Right lobe of liver (tissue), 6 donors: ENCODE measurements around the gene SERINC3. TPM values are rescaled to one million over a fixed set of nuclear protein-coding genes. Genes with fewer than 3 reads are reported as not detected.

ENCODE experiments used
- ATAC-seq, 4 donors: fragments of 200-7000 bp; cut with Tn5 transposase; one replicate each; pipeline ENCODE4 v1.9.1; 2020; ENCODE audit warnings: mild to moderate bottlenecking in 4 of 4, moderate library complexity in 4 of 4
- DNase-seq, 3 donors: peaks; one replicate each; pipeline ENCODE4 v3.0.0-alpha.2; 2020
- H3K27ac ChIP-seq, 3 donors: fragments of 200-600 bp; one replicate each; pipeline ENCODE4 v1.8.0; 2022
- H3K27me3 ChIP-seq, 2 donors: fragments of 200-600 bp; one replicate each; pipeline ENCODE4 v1.8.0; 2022
- H3K36me3 ChIP-seq, 4 donors: fragments of 200-600 bp; sonication (generic) in 1 of 4; one replicate each; pipeline versions ENCODE4 v1.5.1 to v1.8.0; 2017 to 2022; ENCODE audit warnings: control low read depth in 1 of 4
- H3K4me1 ChIP-seq, 4 donors: fragments of 200-600 bp; sonication (generic) in 1 of 4; one replicate each; pipeline versions ENCODE4 v1.5.1 to v1.8.0; 2017 to 2022; ENCODE audit warnings: control low read depth in 1 of 4
- H3K4me3 ChIP-seq, 3 donors: fragments of 200-600 bp; one replicate each; pipeline ENCODE4 v1.8.0; 2022
- H3K9me3 ChIP-seq, 4 donors: fragments of 200-600 bp; sonication (generic) in 1 of 4; one replicate each; pipeline versions ENCODE4 v1.5.1 to v1.8.0; 2017 to 2022; ENCODE audit warnings: control low read depth in 1 of 4
- POLR2A ChIP-seq: fragments of 450-650 bp; IDR thresholded peaks from one replicate; pipeline ENCODE4 v1.6.1; 2017; ENCODE audit warnings: antibody characterized with exemption, mild to moderate bottlenecking
- WGBS: methylation state at CpG from one replicate; pipeline ENCODE4 v1.1.6; 2018; ENCODE audit warnings: low coverage, low lambda C conversion rate; ENCODE audit not compliant: insufficient coverage; ENCODE audit errors: missing lambda C conversion rate; 5-methylcytosine and 5-hydroxymethylcytosine counted together
- intact Hi-C, 2 donors: fragments of 100-400 bp; cut with DNase I; formaldehyde crosslinking; loops; one replicate each; pipeline versions ENCODE4 v1.11.2 to v1.14.1; 2022
- small RNA-seq, 2 experiments: library from RNA; depleted of rRNA; stranded (forward); fragments of <200 nt; gene quantifications; one replicate each; pipeline ENCODE3, GENCODE V24; 2016
- total RNA-seq, 6 experiments: library from RNA; depleted of rRNA in 2 of 6; stranded (reverse); fragments of >200 nt in 2 of 6; fragmentation: NEBNext Ultra II Directional in 3 of 6; extraction: Animal tissue kit (Norgen Biotek cat#: 25700) in 3 of 6; gene quantifications; one replicate each; pipeline versions ENCODE4 v1.1.0 to v1.2.4, GENCODE V29; 2016 to 2023
- TF ChIP-seq, protein P1 (sequence below), 4 donors: fragments of 200-600 bp in 3 of 4; fragments of 450-650 bp in 1 of 4; IDR thresholded peaks; one replicate each; pipeline versions ENCODE4 v1.5.1 to v1.8.0; 2016 to 2022; ENCODE audit warnings: antibody characterized with exemption in 4 of 4, mild to moderate bottlenecking in 2 of 4
- donor health status: DM: no; HTN: yes; CAD: no.
- donor health status: DM: no; HTN: no; CAD: no.
- donor health status: DM: no; HTN: no; CAD: no.
- donor health status: DM: no; HTN: yes; CAD: no.
- donor health status: DM: no; HTN: yes; CAD: no.

The SERINC3 gene
- total RNA-seq, 6 experiments from 2014 or later, result 42.2 to 77.5 (median 58.5) TPM

DNA sequence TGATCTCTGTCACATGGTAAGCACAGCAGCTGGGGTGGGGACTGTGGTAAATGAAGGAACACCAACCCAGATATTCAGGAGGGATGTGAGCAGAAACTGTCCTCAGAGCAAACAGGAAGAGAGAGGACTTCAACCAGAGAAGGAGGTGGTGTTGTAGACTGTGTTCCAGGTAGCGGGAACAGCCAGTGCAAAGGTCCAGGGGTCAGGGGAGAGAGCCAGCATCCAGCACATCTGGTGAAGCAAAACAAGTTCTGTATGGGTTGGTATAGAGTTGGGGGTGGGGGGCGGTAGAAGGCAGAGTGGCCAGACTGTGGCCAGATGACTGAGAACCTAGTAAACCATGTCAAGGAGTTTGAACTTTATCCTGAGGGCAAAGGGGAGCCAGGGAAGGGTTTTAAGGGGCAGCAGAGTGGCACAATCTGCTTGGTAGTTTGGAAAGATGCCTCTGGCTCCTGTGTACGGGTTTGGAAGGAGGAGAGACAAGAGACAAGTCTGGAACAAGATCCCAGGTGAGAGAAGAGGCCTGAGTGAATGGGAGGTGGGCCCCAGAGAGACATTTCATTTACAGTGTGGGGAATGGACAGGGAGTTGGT, 73.9 kb downstream of the SERINC3 start:
- H3K27ac ChIP-seq, result peak overlapping the region; percentile 74 to 92 (median 90)
- 32% methylated on average over 3 of the region's 3 CpGs for WGBS
- H3K36me3 ChIP-seq, result no peaks in the 10 kb centered on the region
- no peaks in the 10 kb centered on the region for H3K27me3 ChIP-seq
- peak; percentile 51 for TF ChIP-seq POLR2A
- TF ChIP-seq, protein P1, sequence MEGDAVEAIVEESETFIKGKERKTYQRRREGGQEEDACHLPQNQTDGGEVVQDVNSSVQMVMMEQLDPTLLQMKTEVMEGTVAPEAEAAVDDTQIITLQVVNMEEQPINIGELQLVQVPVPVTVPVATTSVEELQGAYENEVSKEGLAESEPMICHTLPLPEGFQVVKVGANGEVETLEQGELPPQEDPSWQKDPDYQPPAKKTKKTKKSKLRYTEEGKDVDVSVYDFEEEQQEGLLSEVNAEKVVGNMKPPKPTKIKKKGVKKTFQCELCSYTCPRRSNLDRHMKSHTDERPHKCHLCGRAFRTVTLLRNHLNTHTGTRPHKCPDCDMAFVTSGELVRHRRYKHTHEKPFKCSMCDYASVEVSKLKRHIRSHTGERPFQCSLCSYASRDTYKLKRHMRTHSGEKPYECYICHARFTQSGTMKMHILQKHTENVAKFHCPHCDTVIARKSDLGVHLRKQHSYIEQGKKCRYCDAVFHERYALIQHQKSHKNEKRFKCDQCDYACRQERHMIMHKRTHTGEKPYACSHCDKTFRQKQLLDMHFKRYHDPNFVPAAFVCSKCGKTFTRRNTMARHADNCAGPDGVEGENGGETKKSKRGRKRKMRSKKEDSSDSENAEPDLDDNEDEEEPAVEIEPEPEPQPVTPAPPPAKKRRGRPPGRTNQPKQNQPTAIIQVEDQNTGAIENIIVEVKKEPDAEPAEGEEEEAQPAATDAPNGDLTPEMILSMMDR (IDR thresholded peaks at IDR 0.05), result no peak
- H3K4me1 ChIP-seq, result peaks cover 2 to 43% (median 10%) of the 10 kb centered on the region in 4 donors
- intact Hi-C loops, result no loop called here
- ATAC-seq (peak; percentile 42 to 72 (median 64)), DNase-seq (peak; percentile 60 to 96 (median 89))
- H3K4me3 ChIP-seq, result peak overlapping the region; percentile 4 to 65 (median 62)
- H3K9me3 ChIP-seq, result no peaks in the 10 kb centered on the region

Small RNA genes within 50 kb of the gene (small RNA-seq; reads per million reads assigned to genes)
- gene RPL37AP1, result 0 to 0.87 reads per million in 2 experiments

Other genes with a start within 250 kb of the SERINC3 start
- gene FITM2, start 210.9 kb downstream of the SERINC3 start, total RNA-seq, result 1 to 10 TPM; 3.6 to 8.0 (median 6.4) TPM
- gene R3HDML, start 185.0 kb downstream of the SERINC3 start, total RNA-seq, result not detected
- gene HNF4A, start 166.4 kb downstream of the SERINC3 start, total RNA-seq, result 100 to 1,000 TPM; 101 to 255 (median 157) TPM
- gene TTPAL, start 46.2 kb downstream of the SERINC3 start, total RNA-seq, result 100 to 1,000 TPM in 1 of 6 experiments, 10 to 100 TPM in 5; 18.0 to 102 (median 28.7) TPM
- 10 to 100 TPM; 11.7 to 31.7 (median 21.8) TPM for gene PKIG, start 60.5 kb upstream of the SERINC3 start, total RNA-seq
- gene ADA, start 129.6 kb upstream of the SERINC3 start, total RNA-seq, result 1 to 10 TPM; 2.2 to 8.6 (median 3.7) TPM
- gene CCN5, start 193.3 kb upstream of the SERINC3 start, total RNA-seq, result 1 to 10 TPM in 5 of 6 experiments, under 1 TPM in 1; 0.92 to 6.1 (median 1.5) TPM
- gene KCNK15, start 223.8 kb upstream of the SERINC3 start, total RNA-seq, result under 1 TPM in 4 of 6 experiments, not detected in 2; 0.07 to 0.43 (median 0.19) TPM